ENCODE measurements around the gene TTC21A.

DNA sequence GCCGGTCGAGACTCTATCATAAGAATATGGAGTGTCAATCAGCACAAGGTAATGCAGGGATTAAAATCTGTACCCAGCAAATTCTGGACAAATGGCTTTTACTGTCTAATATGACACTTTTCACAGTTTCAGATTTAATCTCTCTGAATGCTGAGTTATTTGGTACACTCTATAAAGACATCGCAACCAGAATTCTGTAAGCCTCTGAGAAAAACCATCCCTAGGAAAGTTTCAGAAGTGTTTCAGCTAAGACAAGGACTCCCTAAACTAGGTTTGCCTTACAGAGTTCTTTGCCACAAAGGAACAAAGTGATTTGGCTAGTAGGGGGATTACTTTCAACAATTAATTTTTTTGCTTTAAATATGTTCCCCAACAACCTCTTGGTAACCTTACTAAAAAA, 44.3 kb upstream of the TTC21A start:
- TF ChIP-seq CTCF (conservative IDR thresholded peaks at IDR 0.05; ENCODE audit: low read depth, low read length) (no peak), EZH2 (IDR thresholded peaks at IDR 0.05; ENCODE audit: low read length, unreplicated experiment) (no peak)
